ENCODE measurements around the gene MANSC4. TPM values are rescaled to one million over a fixed set of nuclear protein-coding genes. Genes with fewer than 3 reads are reported as not detected.

The MANSC4 gene
- total and polyA plus RNA-seq, 2 of the 13 experiments (the other 11 are each of a cell fraction or from before 2014, with no cell fraction given), result not detected

GRCh38 chr12:27779920-27780611 is at the start of gene MANSC4, which contains the start of gene KLHL42 (continued):
- TF ChIP-seq ARID4A (CRISPR knock-in tag; IDR thresholded peaks at IDR 0.05; ENCODE audit: borderline replicate concordance), result peak; percentile 67
- TF ChIP-seq ZNF331 (CRISPR knock-in tag; IDR thresholded peaks at IDR 0.05), result no peak; the same call in 1 of the 2 replicates
- TF ChIP-seq CBX2 (IDR thresholded peaks at IDR 0.05; ENCODE audit: low read depth, low read length), result no peak
- 0 out of 2 replicates have a peak, but pooled peaks have one; percentile 41 for TF ChIP-seq CBX2 (CRISPR knock-in tag; IDR thresholded peaks at IDR 0.05; ENCODE audit: low read depth)
- no peak for TF ChIP-seq ZNF784 (CRISPR knock-in tag; IDR thresholded peaks at IDR 0.05; ENCODE audit: borderline replicate concordance)
- no peak for TF ChIP-seq PCBP2 (optimal IDR thresholded peaks at IDR 0.05; ENCODE audit: low read depth, low read length, poor library complexity, severe bottlenecking)
- no peak for TF ChIP-seq ZNF839 (CRISPR knock-in tag; IDR thresholded peaks at IDR 0.05; ENCODE audit: borderline replicate concordance)
- no peak for TF ChIP-seq ZBTB1 (CRISPR knock-in tag; IDR thresholded peaks at IDR 0.05; ENCODE audit: borderline replicate concordance)
- peak; percentile 96 for TF ChIP-seq ZFX (CRISPR knock-in tag; IDR thresholded peaks at IDR 0.05; ENCODE audit: low read depth)
- TF ChIP-seq NAIF1 (CRISPR knock-in tag; IDR thresholded peaks at IDR 0.05; ENCODE audit: borderline replicate concordance), result no peak
- TF ChIP-seq TRAFD1 (CRISPR knock-in tag; IDR thresholded peaks at IDR 0.05; ENCODE audit: borderline replicate concordance), result no peak
- peak; percentile 69 for TF ChIP-seq MAX (IDR thresholded peaks at IDR 0.05)
- 0 out of 2 replicates have a peak, but pooled peaks have one; percentile 29 for TF ChIP-seq E2F5 (CRISPR knock-in tag; conservative IDR thresholded peaks at IDR 0.05)
- 0 out of 2 replicates have a peak, but pooled peaks have one; percentile 7 for TF ChIP-seq ZNF629 (CRISPR knock-in tag; conservative IDR thresholded peaks at IDR 0.05)
- TF ChIP-seq ZNF772 (CRISPR knock-in tag; IDR thresholded peaks at IDR 0.05), result peak; percentile 31; the same call in 1 of the 2 replicates
- no peak for TF ChIP-seq HMGXB3 (CRISPR knock-in tag; IDR thresholded peaks at IDR 0.05; ENCODE audit: borderline replicate concordance)
